ENCODE measurements around the gene CNTNAP5. TPM values are rescaled to one million over a fixed set of nuclear protein-coding genes. Genes with fewer than 3 reads are reported as not detected.

Gene CNTNAP5
- total and polyA plus RNA-seq, 9 of the 15 experiments (the other 6 are each of a cell fraction or from before 2014, with no cell fraction given): not detected

DNA sequence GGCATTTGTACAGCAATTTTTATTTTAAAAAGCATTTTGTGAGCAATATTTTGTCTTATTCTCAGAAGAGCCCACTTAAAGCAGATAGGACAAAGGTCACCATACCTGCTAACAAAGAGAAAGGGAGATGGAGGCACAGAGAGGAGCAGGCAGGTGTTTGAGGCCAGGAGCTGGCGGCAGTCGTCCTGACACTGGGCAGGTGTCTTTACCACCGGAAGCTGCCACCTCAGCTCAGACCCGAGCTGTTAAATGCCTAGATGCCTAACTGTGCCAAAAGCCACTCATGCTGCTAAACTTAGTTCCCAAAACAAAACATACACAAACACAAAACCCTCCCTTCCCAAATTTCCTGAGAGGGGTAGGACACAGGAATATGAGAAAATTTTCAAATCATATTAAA, 120.9 kb downstream of the CNTNAP5 start:
- Histone ChIP-seq H3K27ac (ENCODE audit: extremely low read depth, low read depth, low read length) (no peak overlapping the region), H3K36me3 (ENCODE audit: control insufficient read depth, insufficient read depth, low read length) (no peaks in the 10 kb centered on the region), H3K79me2 (ENCODE audit: control insufficient read depth, insufficient read depth, low read length) (no peaks in the 10 kb centered on the region), H3K4me1 (replicated peaks in 1 of 2; ENCODE audit: control insufficient read depth in 2 of 2, insufficient read depth in 2 of 2, low read length in 2 of 2) (no peaks in the 10 kb centered on the region), H3K9me3 (replicated peaks; ENCODE audit: control insufficient read depth, insufficient read depth, low read depth, low read length) (no peaks in the 10 kb centered on the region), H3K4me3 (no peak overlapping the region), H4K20me1 (replicated peaks; ENCODE audit: control insufficient read depth, insufficient read depth, low read length) (no peaks in the 10 kb centered on the region), H3K4me2 (ENCODE audit: insufficient read depth, low read length) (no peak overlapping the region), H3K27me3 (ENCODE audit: control insufficient read depth in 2 of 2, insufficient read depth in 2 of 2, low read length in 2 of 2) (no peaks in the 10 kb centered on the region), H3K9me1 (ENCODE audit: control insufficient read depth, insufficient read depth, low read length) (no peaks in the 10 kb centered on the region), H2AFZ (ENCODE audit: low read depth, low read length) (no peak overlapping the region), H3K9ac (ENCODE audit: insufficient read depth in 1 of 2, low read depth in 2 of 2, low read length in 2 of 2) (no peak overlapping the region)
- in situ Hi-C loops (cut with MboI) (no loop called here), intact Hi-C loops (cut with micrococcal nuclease) (no loop called here)
- BruUV-seq (replicated peaks): no TSS peak
- ChIA-PET CTCF (ENCODE audit: low intra/inter-chr PET ratio) (no interaction called here), POLR2A (no interaction called here)
- no peak for TF ChIP-seq ZNF174 (CRISPR knock-in tag; IDR thresholded peaks at IDR 0.05)
- no peak for TF ChIP-seq STAT6 (CRISPR knock-in tag; IDR thresholded peaks at IDR 0.05)
- TF ChIP-seq HMG20B (CRISPR knock-in tag; IDR thresholded peaks at IDR 0.05): no peak
- TF ChIP-seq FOXM1 (IDR thresholded peaks at IDR 0.05; ENCODE audit: low read depth): no peak
- no peak for TF ChIP-seq FOXM1 (CRISPR knock-in tag; IDR thresholded peaks at IDR 0.05; ENCODE audit: low read depth)
- TF ChIP-seq DPF2 (IDR thresholded peaks at IDR 0.05): no peak
- TF ChIP-seq KDM5B (IDR thresholded peaks at IDR 0.05; ENCODE audit: insufficient replicate concordance, low read depth, low read length): no peak
- TF ChIP-seq LARP7 (IDR thresholded peaks at IDR 0.05): no peak
- no peak for TF ChIP-seq ZC3H8 (IDR thresholded peaks at IDR 0.05)
- TF ChIP-seq ZFP36 (IDR thresholded peaks at IDR 0.05; ENCODE audit: low read depth, low read length, partially characterized antibody): no peak
- no peak for TF ChIP-seq RERE (CRISPR knock-in tag; IDR thresholded peaks at IDR 0.05; ENCODE audit: borderline replicate concordance)
- no peak for TF ChIP-seq DNMT1 (IDR thresholded peaks at IDR 0.05)
- no peak for TF ChIP-seq SRSF9 (IDR thresholded peaks at IDR 0.05; ENCODE audit: borderline replicate concordance, low read depth, low read length)
- 0% methylated on average over 4 of the region's 4 CpGs for WGBS (ENCODE audit: insufficient coverage, low coverage, missing lambda C conversion rate)
- no peak for FAIRE-seq
- no peak for DNase-seq (ENCODE audit: extremely low read depth in 1 of 4, low spot score in 3 of 4)
- no peak for ATAC-seq

Measured in K562 (cell line).